HepG2 (cell line): Measurements from ENCODE around the gene TSPAN18. TPM values are rescaled to one million over a fixed set of nuclear protein-coding genes. Genes with fewer than 3 reads are reported as not detected.

Source experiments
- ATAC-seq: fragments of 200-7000 bp; cut with Tn5 transposase; 3 replicates; pipeline ENCODE4 v1.9.1; 2020; ENCODE audit warnings: mild to moderate bottlenecking, moderate library complexity
- BruUV-seq: library from RNA; stranded (reverse); fragments of 400-500 nt; replicated peaks from 2 replicates; lab custom pipeline; 2021; lab: Mats Ljungman, UMichigan
- CTCF ChIA-PET: fragments of 300-600 bp; formaldehyde crosslinking; extraction: SDS; loops from one replicate; lab custom pipeline; 2021; ENCODE audit warnings: low total read pairs, inconsistent platforms, low intra/inter-chr PET ratio; lab: Yijun Ruan, JAX
- POLR2A ChIA-PET: fragments of 350-600 bp; sonication (Branson Sonifier 250); formaldehyde crosslinking; loops from one replicate; lab custom pipeline; 2020; ENCODE audit warnings: antibody characterized with exemption, inconsistent platforms; lab: Yijun Ruan, JAX
- DNase-seq: peaks from one replicate; pipeline ENCODE4 v3.0.0-alpha.2; 2015; ENCODE audit warnings: low spot score
- FAIRE-seq: peaks from 3 replicates; lab custom pipeline; 2011; peaks lifted over from hg19 to GRCh38; lab: Jason Lieb, UNC
- H2AFZ ChIP-seq: one replicate; pipeline ENCODE4 v1.6.1; 2011; ENCODE audit warnings: low read length, inconsistent platforms
- H3K27ac ChIP-seq: fragments of 300-600 bp; 3 replicates; pipeline ENCODE4 v1.8.0; 2011; ENCODE audit warnings: mixed run types, mild to moderate bottlenecking, mixed read lengths, low read length, inconsistent platforms; ENCODE audit not compliant: insufficient read depth; ENCODE audit errors: extremely low read length
- H3K27me3 ChIP-seq, 2 experiments: fragments of 200-600 bp in 1 of 2; 2 replicates in 1 of 2; 3 replicates in 1 of 2; pipeline versions ENCODE4 v1.6.0 to v1.8.0; 2011; ENCODE audit warnings: low read length in 2 of 2, mild to moderate bottlenecking in 2 of 2, moderate library complexity in 2 of 2, inconsistent platforms in 1 of 2; ENCODE audit not compliant: insufficient read depth in 2 of 2, control insufficient read depth in 1 of 2
- H3K36me3 ChIP-seq, 2 experiments: fragments of 200-600 bp in 1 of 2; replicated peaks in 1 of 2; 2 replicates in 1 of 2; 3 replicates in 1 of 2; pipeline versions ENCODE4 v1.5.1 to v1.8.0; 2011; ENCODE audit warnings: low read length in 2 of 2, inconsistent platforms in 1 of 2; ENCODE audit not compliant: insufficient read depth in 2 of 2, control insufficient read depth in 1 of 2
- H3K4me1 ChIP-seq: 2 replicates; pipeline ENCODE4 v1.5.1; 2012; ENCODE audit warnings: low read length, inconsistent platforms; ENCODE audit not compliant: insufficient read depth
- H3K4me2 ChIP-seq: 2 replicates; pipeline ENCODE4 v1.6.0; 2011; ENCODE audit warnings: low read depth, low read length, inconsistent platforms
- H3K4me3 ChIP-seq, 3 experiments: fragments of 200-600 bp in 1 of 3; sonication (generic), shearing (Covaris generic) in 1 of 3; replicated peaks in 1 of 3; 2 replicates each; pipeline ENCODE4 v1.5.1; 2011 to 2016; ENCODE audit warnings: low read length in 3 of 3, inconsistent platforms in 2 of 3, low read depth in 2 of 3, mild to moderate bottlenecking in 2 of 3, control low read depth in 1 of 3, mixed read lengths in 1 of 3; ENCODE audit not compliant: insufficient read depth in 1 of 3
- H3K79me2 ChIP-seq: one replicate; pipeline ENCODE4 v1.6.1; 2011; ENCODE audit warnings: low read length, inconsistent platforms; ENCODE audit not compliant: insufficient read depth
- H3K9ac ChIP-seq: 2 replicates; pipeline ENCODE4 v1.6.0; 2011; ENCODE audit warnings: mild to moderate bottlenecking, low read depth, low read length, inconsistent platforms; ENCODE audit not compliant: insufficient read depth
- H3K9me3 ChIP-seq: 2 replicates; pipeline ENCODE4 v1.5.1; 2012; ENCODE audit warnings: mild to moderate bottlenecking, low read length
- H4K20me1 ChIP-seq: 2 replicates; pipeline ENCODE4 v1.6.0; 2011; ENCODE audit warnings: inconsistent platforms, mild to moderate bottlenecking, low read length, moderate library complexity; ENCODE audit not compliant: insufficient read depth
- AGO1 ChIP-seq: fragments of 200-400 bp; formaldehyde crosslinking; IDR thresholded peaks from 2 replicates; pipeline ENCODE4 v1.6.1; 2017; ENCODE audit warnings: mild to moderate bottlenecking, low read depth, low read length, moderate library complexity; ENCODE audit not compliant: poor library complexity, severe bottlenecking
- EED ChIP-seq: sonication (generic); formaldehyde crosslinking; IDR thresholded peaks from 2 replicates; pipeline ENCODE4 v1.5.0; 2020; ENCODE audit warnings: mild to moderate bottlenecking, missing genetic modification reagents
- HNRNPLL ChIP-seq: fragments of 200-400 bp; formaldehyde crosslinking; IDR thresholded peaks from 2 replicates; pipeline ENCODE4 v1.6.1; 2017; ENCODE audit warnings: mild to moderate bottlenecking, low read depth, low read length; ENCODE audit not compliant: poor library complexity, severe bottlenecking
- LCORL ChIP-seq, 2 experiments: fragments of 450-650 bp in 1 of 2; sonication (generic) in 1 of 2; formaldehyde crosslinking in 1 of 2; IDR thresholded peaks; 2 replicates each; pipeline versions ENCODE4 v1.5.0 to v1.6.1; 2017 to 2020; ENCODE audit warnings: antibody characterized with exemption in 1 of 2, missing genetic modification reagents in 1 of 2
- REL ChIP-seq: sonication (generic); formaldehyde crosslinking; conservative IDR thresholded peaks from 2 replicates; pipeline ENCODE4 v1.8.0; 2022; ENCODE audit warnings: mild to moderate bottlenecking, missing genetic modification reagents, moderate library complexity
- SRSF1 ChIP-seq: fragments of 200-400 bp; formaldehyde crosslinking; optimal IDR thresholded peaks from 2 replicates; pipeline ENCODE3; 2017; ENCODE audit warnings: mild to moderate bottlenecking, low read depth, low read length, moderate library complexity
- ZNF570 ChIP-seq: sonication (generic); formaldehyde crosslinking; IDR thresholded peaks from 2 replicates; pipeline ENCODE4 v1.4.0; 2020; ENCODE audit warnings: mild to moderate bottlenecking, missing genetic modification reagents, borderline replicate concordance
- ZNF709 ChIP-seq: sonication (generic); formaldehyde crosslinking; IDR thresholded peaks from 2 replicates; pipeline ENCODE4 v1.5.0; 2020; ENCODE audit warnings: mild to moderate bottlenecking, missing genetic modification reagents
- WGBS: methylation state at CpG from one replicate; pipeline ENCODE4 v1.1.6; 2017; ENCODE audit warnings: low lambda C conversion rate; 5-methylcytosine and 5-hydroxymethylcytosine counted together
- in situ Hi-C: cut with HindIII; loops from 2 replicates; pipeline ENCODE4 v1.10.0; 2017; ENCODE audit warnings: low pct_unique_long_range_greater_than_20kb; ENCODE audit not compliant: extremely low pct_ligation_motif_present
- intact Hi-C: fragments of 100-400 bp; cut with micrococcal nuclease; formaldehyde crosslinking; loops from one replicate; pipeline ENCODE4 v1.10.0; 2022; ENCODE audit not compliant: unreplicated experiment
- polyA plus RNA-seq, 8 experiments: library from polyadenylated mRNA; depleted of rRNA in 3 of 8; stranded (reverse) in 7 of 8; unstranded in 1 of 8; fragments of >200 nt; fragmentation: Illumina TruSeq in 4 of 8; extraction: Trizol in 4 of 8; gene quantifications; 2 replicates each; pipeline versions ENCODE4 v1.2.1 to v1.2.3, GENCODE V29; 2011 to 2016; ENCODE audit warnings: low read depth in 4 of 8, missing spikeins in 1 of 8, mixed read lengths in 1 of 8; ENCODE audit not compliant: insufficient read depth in 1 of 8
- total RNA-seq, 5 experiments: library from RNA; depleted of rRNA; stranded (reverse); fragments of >200 nt; fragmentation: Illumina TruSeq; extraction: Trizol; gene quantifications; 2 replicates each; pipeline ENCODE4 v1.2.3, GENCODE V29; 2016; ENCODE audit warnings: low read depth in 1 of 5
- TF ChIP-seq, protein P1 (sequence below): sonication (generic); formaldehyde crosslinking; IDR thresholded peaks from 2 replicates; pipeline ENCODE4 v1.8.1; 2023; ENCODE audit warnings: missing genetic modification reagents, inconsistent platforms, borderline replicate concordance
- TF ChIP-seq, protein P2 (sequence below): sonication (generic); formaldehyde crosslinking; IDR thresholded peaks from 2 replicates; pipeline ENCODE4 v1.5.0; 2020; ENCODE audit warnings: missing genetic modification reagents
- TF ChIP-seq, protein P3 (sequence below): sonication (generic); formaldehyde crosslinking; IDR thresholded peaks from 2 replicates; pipeline ENCODE4 v1.4.0; 2020; ENCODE audit warnings: mild to moderate bottlenecking, missing genetic modification reagents
- TF ChIP-seq, protein P4 (sequence below): sonication (generic); formaldehyde crosslinking; IDR thresholded peaks from 2 replicates; pipeline ENCODE4 v1.4.0; 2020; ENCODE audit warnings: missing genetic modification reagents

TSPAN18 gene
- total and polyA plus RNA-seq, 2 of the 13 experiments (the other 11 are each of a cell fraction or from before 2014, with no cell fraction given) = not detected

DNA sequence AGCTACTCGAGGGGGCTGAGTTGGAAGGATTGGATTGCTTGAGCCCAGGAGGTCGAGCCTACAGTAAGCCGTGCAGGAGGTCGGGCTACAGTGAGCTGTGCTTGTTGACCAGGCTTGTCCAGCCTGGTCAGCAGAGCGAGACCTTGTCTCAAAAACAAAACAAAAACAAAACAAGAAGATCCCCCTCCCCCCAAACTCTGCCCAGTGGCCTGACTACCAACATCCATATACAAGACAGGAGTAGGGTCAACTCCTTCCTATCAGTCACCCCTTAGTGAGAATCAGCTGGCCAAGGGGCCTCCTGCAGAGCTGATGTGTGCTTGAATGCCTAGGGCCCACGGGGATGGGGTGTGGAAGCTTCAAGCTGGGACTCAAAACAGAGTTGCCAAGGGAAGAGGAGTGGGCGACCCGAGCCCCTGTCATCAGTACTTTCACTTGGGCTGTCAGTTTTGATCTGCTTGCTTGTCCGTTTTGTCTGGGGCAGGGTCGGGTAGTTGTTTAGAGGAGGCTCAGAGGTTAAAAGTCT is 942 bp upstream of the TSPAN18 start (continued):
- TF ChIP-seq, protein P1, sequence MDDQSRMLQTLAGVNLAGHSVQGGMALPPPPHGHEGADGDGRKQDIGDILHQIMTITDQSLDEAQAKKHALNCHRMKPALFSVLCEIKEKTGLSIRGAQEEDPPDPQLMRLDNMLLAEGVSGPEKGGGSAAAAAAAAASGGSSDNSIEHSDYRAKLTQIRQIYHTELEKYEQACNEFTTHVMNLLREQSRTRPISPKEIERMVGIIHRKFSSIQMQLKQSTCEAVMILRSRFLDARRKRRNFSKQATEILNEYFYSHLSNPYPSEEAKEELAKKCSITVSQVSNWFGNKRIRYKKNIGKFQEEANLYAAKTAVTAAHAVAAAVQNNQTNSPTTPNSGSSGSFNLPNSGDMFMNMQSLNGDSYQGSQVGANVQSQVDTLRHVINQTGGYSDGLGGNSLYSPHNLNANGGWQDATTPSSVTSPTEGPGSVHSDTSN (CRISPR knock-in tag) = no peak
- TF ChIP-seq ZNF709 (CRISPR knock-in tag) (no peak), LCORL (IDR thresholded peaks at IDR 0.05) (no peak), LCORL (CRISPR knock-in tag; IDR thresholded peaks at IDR 0.05) (no peak), SRSF1 (no peak), ZNF570 (no peak)
- TF ChIP-seq, protein P2, sequence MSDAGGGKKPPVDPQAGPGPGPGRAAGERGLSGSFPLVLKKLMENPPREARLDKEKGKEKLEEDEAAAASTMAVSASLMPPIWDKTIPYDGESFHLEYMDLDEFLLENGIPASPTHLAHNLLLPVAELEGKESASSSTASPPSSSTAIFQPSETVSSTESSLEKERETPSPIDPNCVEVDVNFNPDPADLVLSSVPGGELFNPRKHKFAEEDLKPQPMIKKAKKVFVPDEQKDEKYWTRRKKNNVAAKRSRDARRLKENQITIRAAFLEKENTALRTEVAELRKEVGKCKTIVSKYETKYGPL (CRISPR knock-in tag) = no peak
- TF ChIP-seq, protein P3, sequence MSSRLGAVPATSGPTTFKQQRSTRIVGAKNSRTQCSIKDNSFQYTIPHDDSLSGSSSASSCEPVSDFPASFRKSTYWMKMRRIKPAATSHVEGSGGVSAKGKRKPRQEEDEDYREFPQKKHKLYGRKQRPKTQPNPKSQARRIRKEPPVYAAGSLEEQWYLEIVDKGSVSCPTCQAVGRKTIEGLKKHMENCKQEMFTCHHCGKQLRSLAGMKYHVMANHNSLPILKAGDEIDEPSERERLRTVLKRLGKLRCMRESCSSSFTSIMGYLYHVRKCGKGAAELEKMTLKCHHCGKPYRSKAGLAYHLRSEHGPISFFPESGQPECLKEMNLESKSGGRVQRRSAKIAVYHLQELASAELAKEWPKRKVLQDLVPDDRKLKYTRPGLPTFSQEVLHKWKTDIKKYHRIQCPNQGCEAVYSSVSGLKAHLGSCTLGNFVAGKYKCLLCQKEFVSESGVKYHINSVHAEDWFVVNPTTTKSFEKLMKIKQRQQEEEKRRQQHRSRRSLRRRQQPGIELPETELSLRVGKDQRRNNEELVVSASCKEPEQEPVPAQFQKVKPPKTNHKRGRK (CRISPR knock-in tag) = no peak

DNA sequence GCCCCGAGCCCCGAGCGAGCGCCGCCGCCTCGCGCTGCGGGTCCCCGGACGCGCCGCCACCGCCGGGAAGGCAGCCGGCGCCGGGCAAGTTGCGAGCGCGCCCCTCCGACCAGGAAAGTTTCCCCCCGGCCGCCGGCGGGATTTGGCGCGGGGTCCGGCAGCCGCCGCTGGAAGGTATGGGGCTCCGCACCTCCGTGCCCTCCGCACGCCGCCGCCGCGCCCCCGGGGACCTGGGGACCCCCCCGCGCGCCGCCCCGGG is 281 bp downstream of the TSPAN18 start:
- CTCF ChIA-PET = interaction anchor here (1.4 kb wide), 1 partner anchor 184 kb away, joined by 4 read pairs; no protein-coding TSS in a partner anchor
- in situ Hi-C loops = loop anchor here (5.0 kb wide), 1 partner anchor 165 kb away; no protein-coding TSS in a partner anchor
- Histone ChIP-seq H3K36me3 (no peaks in the 10 kb centered on the region), H3K27ac (no peak overlapping the region), H3K4me1 (no peaks in the 10 kb centered on the region), H3K4me3 (peak overlapping the region in 1 of 3 experiments; percentile 33; a peak in 1 of 6 replicates), H3K4me2 (peak overlapping the region; percentile 27; the same call in 1 of the 2 replicates), H3K9ac (no peak overlapping the region), H4K20me1 (no peaks in the 10 kb centered on the region), H2AFZ (no peak overlapping the region), H3K27me3 (peaks cover 7 to 40% of the 10 kb centered on the region in 2 experiments; a peak in 4 of 5 replicates), H3K9me3 (no peaks in the 10 kb centered on the region), H3K79me2 (no peaks in the 10 kb centered on the region)
- no peak for TF ChIP-seq REL (CRISPR knock-in tag)
- no peak for TF ChIP-seq EED (CRISPR knock-in tag)
- no peak for TF ChIP-seq AGO1
- TF ChIP-seq, protein P4, sequence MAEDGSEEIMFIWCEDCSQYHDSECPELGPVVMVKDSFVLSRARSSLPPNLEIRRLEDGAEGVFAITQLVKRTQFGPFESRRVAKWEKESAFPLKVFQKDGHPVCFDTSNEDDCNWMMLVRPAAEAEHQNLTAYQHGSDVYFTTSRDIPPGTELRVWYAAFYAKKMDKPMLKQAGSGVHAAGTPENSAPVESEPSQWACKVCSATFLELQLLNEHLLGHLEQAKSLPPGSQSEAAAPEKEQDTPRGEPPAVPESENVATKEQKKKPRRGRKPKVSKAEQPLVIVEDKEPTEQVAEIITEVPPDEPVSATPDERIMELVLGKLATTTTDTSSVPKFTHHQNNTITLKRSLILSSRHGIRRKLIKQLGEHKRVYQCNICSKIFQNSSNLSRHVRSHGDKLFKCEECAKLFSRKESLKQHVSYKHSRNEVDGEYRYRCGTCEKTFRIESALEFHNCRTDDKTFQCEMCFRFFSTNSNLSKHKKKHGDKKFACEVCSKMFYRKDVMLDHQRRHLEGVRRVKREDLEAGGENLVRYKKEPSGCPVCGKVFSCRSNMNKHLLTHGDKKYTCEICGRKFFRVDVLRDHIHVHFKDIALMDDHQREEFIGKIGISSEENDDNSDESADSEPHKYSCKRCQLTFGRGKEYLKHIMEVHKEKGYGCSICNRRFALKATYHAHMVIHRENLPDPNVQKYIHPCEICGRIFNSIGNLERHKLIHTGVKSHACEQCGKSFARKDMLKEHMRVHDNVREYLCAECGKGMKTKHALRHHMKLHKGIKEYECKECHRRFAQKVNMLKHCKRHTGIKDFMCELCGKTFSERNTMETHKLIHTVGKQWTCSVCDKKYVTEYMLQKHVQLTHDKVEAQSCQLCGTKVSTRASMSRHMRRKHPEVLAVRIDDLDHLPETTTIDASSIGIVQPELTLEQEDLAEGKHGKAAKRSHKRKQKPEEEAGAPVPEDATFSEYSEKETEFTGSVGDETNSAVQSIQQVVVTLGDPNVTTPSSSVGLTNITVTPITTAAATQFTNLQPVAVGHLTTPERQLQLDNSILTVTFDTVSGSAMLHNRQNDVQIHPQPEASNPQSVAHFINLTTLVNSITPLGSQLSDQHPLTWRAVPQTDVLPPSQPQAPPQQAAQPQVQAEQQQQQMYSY = no peak
- TF ChIP-seq HNRNPLL = no peak
- intact Hi-C loops = loop anchor here (5.0 kb wide), 1 partner anchor 185 kb away; no protein-coding TSS in a partner anchor
- FAIRE-seq = no peak
- POLR2A ChIA-PET = no interaction called here
- DNase-seq = no peak
- ATAC-seq = no peak; the same call in 2 of the 3 replicates
- 0% methylated on average over 2 of the region's 45 CpGs for WGBS
- BruUV-seq = no TSS peak
